ENCODE results near the gene SGF29.

DNA sequence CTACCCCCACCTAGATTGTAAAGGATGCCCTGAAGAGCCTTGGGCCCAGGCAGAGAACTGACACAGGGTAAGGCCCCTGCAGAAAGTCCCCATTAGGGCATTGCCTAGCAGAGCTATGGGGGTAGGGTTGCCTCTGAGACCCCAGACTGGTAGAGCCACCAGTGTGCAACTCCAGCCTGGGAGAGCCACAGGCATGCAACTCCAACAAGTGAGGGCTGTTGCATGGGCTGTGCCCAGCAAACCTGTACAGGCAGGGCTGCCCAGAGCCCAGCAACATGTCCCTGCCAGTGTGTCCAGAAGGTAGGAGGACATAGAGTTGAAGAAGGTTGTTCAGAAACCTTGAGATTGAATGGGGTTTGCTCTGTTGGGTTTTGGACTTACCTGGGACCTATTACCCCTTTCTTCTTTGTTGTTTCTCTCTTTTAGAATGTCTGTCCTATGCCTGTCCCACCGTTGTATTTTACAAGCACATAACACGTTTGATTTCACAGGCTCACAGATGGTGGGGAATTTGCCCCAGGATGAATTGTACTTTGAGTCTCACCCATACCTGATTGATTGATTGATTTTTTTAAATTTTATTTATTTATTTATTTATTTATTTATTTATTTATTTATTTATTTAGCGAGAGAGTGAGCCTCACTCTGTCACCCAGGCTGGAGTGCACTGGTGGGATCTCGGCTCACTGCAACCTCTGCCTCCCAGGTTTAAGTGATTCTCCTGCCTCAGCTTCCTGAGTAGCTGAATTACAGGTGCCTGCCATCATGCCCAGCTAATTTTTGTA is 16.4 kb downstream of the SGF29 start:
- TF ChIP-seq SIN3A (IDR thresholded peaks at IDR 0.05; ENCODE audit: borderline replicate concordance, insufficient read depth, low read length), result no peak
- TF ChIP-seq, protein P1, sequence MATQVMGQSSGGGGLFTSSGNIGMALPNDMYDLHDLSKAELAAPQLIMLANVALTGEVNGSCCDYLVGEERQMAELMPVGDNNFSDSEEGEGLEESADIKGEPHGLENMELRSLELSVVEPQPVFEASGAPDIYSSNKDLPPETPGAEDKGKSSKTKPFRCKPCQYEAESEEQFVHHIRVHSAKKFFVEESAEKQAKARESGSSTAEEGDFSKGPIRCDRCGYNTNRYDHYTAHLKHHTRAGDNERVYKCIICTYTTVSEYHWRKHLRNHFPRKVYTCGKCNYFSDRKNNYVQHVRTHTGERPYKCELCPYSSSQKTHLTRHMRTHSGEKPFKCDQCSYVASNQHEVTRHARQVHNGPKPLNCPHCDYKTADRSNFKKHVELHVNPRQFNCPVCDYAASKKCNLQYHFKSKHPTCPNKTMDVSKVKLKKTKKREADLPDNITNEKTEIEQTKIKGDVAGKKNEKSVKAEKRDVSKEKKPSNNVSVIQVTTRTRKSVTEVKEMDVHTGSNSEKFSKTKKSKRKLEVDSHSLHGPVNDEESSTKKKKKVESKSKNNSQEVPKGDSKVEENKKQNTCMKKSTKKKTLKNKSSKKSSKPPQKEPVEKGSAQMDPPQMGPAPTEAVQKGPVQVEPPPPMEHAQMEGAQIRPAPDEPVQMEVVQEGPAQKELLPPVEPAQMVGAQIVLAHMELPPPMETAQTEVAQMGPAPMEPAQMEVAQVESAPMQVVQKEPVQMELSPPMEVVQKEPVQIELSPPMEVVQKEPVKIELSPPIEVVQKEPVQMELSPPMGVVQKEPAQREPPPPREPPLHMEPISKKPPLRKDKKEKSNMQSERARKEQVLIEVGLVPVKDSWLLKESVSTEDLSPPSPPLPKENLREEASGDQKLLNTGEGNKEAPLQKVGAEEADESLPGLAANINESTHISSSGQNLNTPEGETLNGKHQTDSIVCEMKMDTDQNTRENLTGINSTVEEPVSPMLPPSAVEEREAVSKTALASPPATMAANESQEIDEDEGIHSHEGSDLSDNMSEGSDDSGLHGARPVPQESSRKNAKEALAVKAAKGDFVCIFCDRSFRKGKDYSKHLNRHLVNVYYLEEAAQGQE (IDR thresholded peaks at IDR 0.05; ENCODE audit: insufficient read depth in 1 of 2, low read depth in 2 of 2, low read length in 2 of 2), result no peak
- no peak for TF ChIP-seq POLR2AphosphoS5 (IDR thresholded peaks at IDR 0.05; ENCODE audit: low read depth, low read length)
- no peak for TF ChIP-seq TAF1 (IDR thresholded peaks at IDR 0.05; ENCODE audit: borderline replicate concordance, insufficient read depth, low read length)
- TF ChIP-seq FOXP2 (optimal IDR thresholded peaks at IDR 0.05; ENCODE audit: borderline replicate concordance, extremely low read depth, extremely low read length, insufficient read depth), result no peak
